ENCODE measurements around the gene PLA2G3. TPM values are rescaled to one million over a fixed set of nuclear protein-coding genes. Genes with fewer than 3 reads are reported as not detected.
A peak's percentile ranks its signal among the peaks of the same experiment; 100 is the strongest.
"Not testable (repeated sequence)": the region's sequence is repeated elsewhere in the genome, so short reads cannot be mapped to it uniquely, and the experiment has no call there.

PLA2G3 gene
- total and polyA plus RNA-seq, 4 experiments from 2014 or later, result not detected

- intact Hi-C loops (cut with micrococcal nuclease), result no loop called here
- no peaks in the 10 kb centered on the region for H3K9me3 Mint-ChIP-seq
- H3K4me3 Mint-ChIP-seq, result no peak overlapping the region
- H3K27me3 ChIP-seq (ENCODE audit: insufficient read depth, low read length), result no peaks in the 10 kb centered on the region
- CTCF ChIA-PET (ENCODE audit: partially characterized antibody), result no interaction called here
- no peaks in the 10 kb centered on the region for H3K36me3 Mint-ChIP-seq
- H3K27me3 Mint-ChIP-seq, result no peaks in the 10 kb centered on the region
- POLR2A ChIA-PET (ENCODE audit: partially characterized antibody), result no interaction called here
- no peaks in the 10 kb centered on the region for H3K9me3 ChIP-seq (ENCODE audit: control insufficient read depth in 1 of 2, low read length in 2 of 2)
- H3K4me1 Mint-ChIP-seq, result peaks cover 0 to 5% (median 0%) of the 10 kb centered on the region in 4 donors
- no peak overlapping the region for H3K27ac ChIP-seq (ENCODE audit: low read depth, low read length)
- H3K27ac Mint-ChIP-seq, result peak overlapping the region in 1 of 7 donors; percentile 81
- no peak for DNase-seq
- H3K36me3 ChIP-seq (ENCODE audit: insufficient read depth, low read length), result no peaks in the 10 kb centered on the region
- H3K4me1 ChIP-seq (ENCODE audit: insufficient read depth, low read length), result no peaks in the 10 kb centered on the region
- no peak overlapping the region for H3K4me3 ChIP-seq (ENCODE audit: low read length in 2 of 2)
These were observed 40.2 kb downstream of the PLA2G3 start for GRCh38 chr22:31099841-31100761.

- ChIA-PET CTCF (ENCODE audit: partially characterized antibody) (no interaction called here), POLR2A (ENCODE audit: partially characterized antibody) (no interaction called here)
- Mint-ChIP-seq H3K27ac (no peak overlapping the region), H3K9me3 (no peaks in the 10 kb centered on the region), H3K27me3 (no peaks in the 10 kb centered on the region), H3K4me1 (peaks cover 0 to 5% (median 0%) of the 10 kb centered on the region in 4 donors), H3K4me3 (no peak overlapping the region), H3K36me3 (no peaks in the 10 kb centered on the region)
- no peaks in the 10 kb centered on the region for H3K36me3 ChIP-seq (ENCODE audit: insufficient read depth, low read length)
- intact Hi-C loops (cut with micrococcal nuclease), result no loop called here
- no peaks in the 10 kb centered on the region for H3K27me3 ChIP-seq (ENCODE audit: insufficient read depth, low read length)
- no peaks in the 10 kb centered on the region for H3K9me3 ChIP-seq (ENCODE audit: control insufficient read depth in 1 of 2, low read length in 2 of 2)
- no peak for DNase-seq
- H3K4me3 ChIP-seq (ENCODE audit: low read length in 2 of 2), result no peak overlapping the region
- H3K4me1 ChIP-seq (ENCODE audit: insufficient read depth, low read length), result no peaks in the 10 kb centered on the region
- no peak overlapping the region for H3K27ac ChIP-seq (ENCODE audit: low read depth, low read length)
These were observed 40.9 kb downstream of the PLA2G3 start for GRCh38 chr22:31099386-31099785.

GRCh38 chr22:31098632-31099110 is 41.6 kb downstream of the PLA2G3 start:
- ChIA-PET CTCF (ENCODE audit: partially characterized antibody) (no interaction called here), POLR2A (ENCODE audit: partially characterized antibody) (no interaction called here)
- Mint-ChIP-seq H3K36me3 (no peaks in the 10 kb centered on the region), H3K27ac (no peak overlapping the region), H3K4me3 (no peak overlapping the region), H3K9me3 (no peaks in the 10 kb centered on the region), H3K27me3 (no peaks in the 10 kb centered on the region), H3K4me1 (peaks cover 0 to 4% (median 0%) of the 10 kb centered on the region in 4 donors)
- Histone ChIP-seq H3K36me3 (ENCODE audit: insufficient read depth, low read length) (no peaks in the 10 kb centered on the region), H3K4me1 (ENCODE audit: insufficient read depth, low read length) (no peaks in the 10 kb centered on the region), H3K27me3 (ENCODE audit: insufficient read depth, low read length) (no peaks in the 10 kb centered on the region), H3K4me3 (ENCODE audit: low read length in 2 of 2) (no peak overlapping the region), H3K27ac (ENCODE audit: low read depth, low read length) (no peak overlapping the region), H3K9me3 (ENCODE audit: control insufficient read depth in 1 of 2, low read length in 2 of 2) (no peaks in the 10 kb centered on the region)
- no peak for DNase-seq
- intact Hi-C loops (cut with micrococcal nuclease), result no loop called here

- no peaks in the 10 kb centered on the region for H3K27me3 ChIP-seq (ENCODE audit: insufficient read depth, low read length)
These were observed 42.2 kb downstream of the PLA2G3 start for GRCh38 chr22:31097941-31098631.

GRCh38 chr22:31097539-31097938 is 42.8 kb downstream of the PLA2G3 start:
- POLR2A ChIA-PET (ENCODE audit: partially characterized antibody); H3K4me3 Mint-ChIP-seq; H3K36me3 Mint-ChIP-seq; H3K36me3 ChIP-seq (ENCODE audit: insufficient read depth, low read length); H3K4me1 Mint-ChIP-seq; H3K4me3 ChIP-seq (ENCODE audit: low read length in 2 of 2); H3K4me1 ChIP-seq (ENCODE audit: insufficient read depth, low read length); DNase-seq; H3K9me3 ChIP-seq (ENCODE audit: control insufficient read depth in 1 of 2, low read length in 2 of 2); H3K27me3 Mint-ChIP-seq; H3K27ac Mint-ChIP-seq; H3K9me3 Mint-ChIP-seq; intact Hi-C loops (cut with micrococcal nuclease); CTCF ChIA-PET (ENCODE audit: partially characterized antibody); H3K27ac ChIP-seq (ENCODE audit: low read depth, low read length); H3K27me3 ChIP-seq (ENCODE audit: insufficient read depth, low read length): not testable (repeated sequence)

More at GRCh38 chr22:31097941-31098631, 42.2 kb downstream of the PLA2G3 start:
- Histone ChIP-seq H3K36me3 (ENCODE audit: insufficient read depth, low read length) (no peaks in the 10 kb centered on the region), H3K27ac (ENCODE audit: low read depth, low read length) (no peak overlapping the region), H3K4me3 (ENCODE audit: low read length in 2 of 2) (no peak overlapping the region), H3K9me3 (ENCODE audit: control insufficient read depth in 1 of 2, low read length in 2 of 2) (no peaks in the 10 kb centered on the region), H3K4me1 (ENCODE audit: insufficient read depth, low read length) (no peaks in the 10 kb centered on the region)
- H3K4me3 Mint-ChIP-seq, result no peak overlapping the region
- H3K27me3 Mint-ChIP-seq, result no peaks in the 10 kb centered on the region
- no peak for DNase-seq
- ChIA-PET POLR2A (ENCODE audit: partially characterized antibody) (no interaction called here), CTCF (ENCODE audit: partially characterized antibody) (no interaction called here)
- no peaks in the 10 kb centered on the region for H3K9me3 Mint-ChIP-seq
- no peaks in the 10 kb centered on the region for H3K4me1 Mint-ChIP-seq
- intact Hi-C loops (cut with micrococcal nuclease), result no loop called here
- no peaks in the 10 kb centered on the region for H3K36me3 Mint-ChIP-seq
- H3K27ac Mint-ChIP-seq, result peak overlapping the region in 1 of 7 donors; percentile 24

- no peaks in the 10 kb centered on the region for H3K36me3 Mint-ChIP-seq
- H3K4me3 Mint-ChIP-seq, result no peak overlapping the region
- no peaks in the 10 kb centered on the region for H3K4me1 Mint-ChIP-seq
- Histone ChIP-seq H3K36me3 (ENCODE audit: insufficient read depth, low read length) (no peaks in the 10 kb centered on the region), H3K4me1 (ENCODE audit: insufficient read depth, low read length) (no peaks in the 10 kb centered on the region), H3K4me3 (ENCODE audit: low read length in 2 of 2) (no peak overlapping the region), H3K9me3 (ENCODE audit: control insufficient read depth in 1 of 2, low read length in 2 of 2) (no peaks in the 10 kb centered on the region), H3K27ac (ENCODE audit: low read depth, low read length) (no peak overlapping the region), H3K27me3 (ENCODE audit: insufficient read depth, low read length) (no peaks in the 10 kb centered on the region)
- CTCF ChIA-PET (ENCODE audit: partially characterized antibody), result interaction anchor here (1.0 kb wide), 1 partner anchor 8 kb away, joined by 3 read pairs; no protein-coding TSS in a partner anchor
- DNase-seq, result no peak
- H3K9me3 Mint-ChIP-seq, result no peaks in the 10 kb centered on the region
- H3K27ac Mint-ChIP-seq, result no peak overlapping the region
- POLR2A ChIA-PET (ENCODE audit: partially characterized antibody), result interaction anchor here (1.0 to 1.5 kb wide), 2 partner anchors 9 to 11 kb away, joined by 3 to 4 read pairs; partner anchors contain the start of gene SELENOM
- no peaks in the 10 kb centered on the region for H3K27me3 Mint-ChIP-seq
- intact Hi-C loops (cut with micrococcal nuclease), result no loop called here
These were observed 43.5 kb downstream of the PLA2G3 start for GRCh38 chr22:31096657-31097279.

Data from CD4-positive, alpha-beta memory T cell (primary cell).